GM12873 (cell line): Measurements from ENCODE around the gene OPHN1.

ENCODE experiments used
- TF ChIP-seq, protein P1 (sequence below): IDR thresholded peaks from 2 replicates; pipeline ENCODE4 v1.5.1; 2012; ENCODE audit warnings: low read depth, mild to moderate bottlenecking, moderate library complexity, low read length, control low read depth; ENCODE audit not compliant: insufficient read depth; ENCODE audit errors: missing control alignments

Gene OPHN1

DNA sequence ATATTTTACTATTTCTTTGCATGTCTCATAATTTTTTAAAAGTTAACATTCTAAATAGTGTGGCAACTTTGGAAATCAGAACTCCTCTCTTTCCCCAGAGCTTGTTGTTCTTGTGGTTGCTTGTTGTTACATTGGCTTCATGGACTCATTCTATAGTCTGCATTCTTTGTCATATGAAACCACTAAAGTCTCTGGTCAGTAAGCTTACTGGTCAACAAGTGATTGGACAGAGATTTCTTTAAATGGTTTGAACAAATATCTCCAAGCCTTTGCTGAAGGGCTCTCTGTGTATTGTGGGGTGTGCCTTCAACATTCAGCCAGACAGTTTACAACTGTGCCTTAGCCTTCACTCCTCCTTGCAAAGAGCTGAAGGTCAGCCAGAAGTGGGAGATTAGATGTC lies 147.2 kb downstream of the OPHN1 start:
- TF ChIP-seq, protein P1, sequence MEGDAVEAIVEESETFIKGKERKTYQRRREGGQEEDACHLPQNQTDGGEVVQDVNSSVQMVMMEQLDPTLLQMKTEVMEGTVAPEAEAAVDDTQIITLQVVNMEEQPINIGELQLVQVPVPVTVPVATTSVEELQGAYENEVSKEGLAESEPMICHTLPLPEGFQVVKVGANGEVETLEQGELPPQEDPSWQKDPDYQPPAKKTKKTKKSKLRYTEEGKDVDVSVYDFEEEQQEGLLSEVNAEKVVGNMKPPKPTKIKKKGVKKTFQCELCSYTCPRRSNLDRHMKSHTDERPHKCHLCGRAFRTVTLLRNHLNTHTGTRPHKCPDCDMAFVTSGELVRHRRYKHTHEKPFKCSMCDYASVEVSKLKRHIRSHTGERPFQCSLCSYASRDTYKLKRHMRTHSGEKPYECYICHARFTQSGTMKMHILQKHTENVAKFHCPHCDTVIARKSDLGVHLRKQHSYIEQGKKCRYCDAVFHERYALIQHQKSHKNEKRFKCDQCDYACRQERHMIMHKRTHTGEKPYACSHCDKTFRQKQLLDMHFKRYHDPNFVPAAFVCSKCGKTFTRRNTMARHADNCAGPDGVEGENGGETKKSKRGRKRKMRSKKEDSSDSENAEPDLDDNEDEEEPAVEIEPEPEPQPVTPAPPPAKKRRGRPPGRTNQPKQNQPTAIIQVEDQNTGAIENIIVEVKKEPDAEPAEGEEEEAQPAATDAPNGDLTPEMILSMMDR = no peak

DNA sequence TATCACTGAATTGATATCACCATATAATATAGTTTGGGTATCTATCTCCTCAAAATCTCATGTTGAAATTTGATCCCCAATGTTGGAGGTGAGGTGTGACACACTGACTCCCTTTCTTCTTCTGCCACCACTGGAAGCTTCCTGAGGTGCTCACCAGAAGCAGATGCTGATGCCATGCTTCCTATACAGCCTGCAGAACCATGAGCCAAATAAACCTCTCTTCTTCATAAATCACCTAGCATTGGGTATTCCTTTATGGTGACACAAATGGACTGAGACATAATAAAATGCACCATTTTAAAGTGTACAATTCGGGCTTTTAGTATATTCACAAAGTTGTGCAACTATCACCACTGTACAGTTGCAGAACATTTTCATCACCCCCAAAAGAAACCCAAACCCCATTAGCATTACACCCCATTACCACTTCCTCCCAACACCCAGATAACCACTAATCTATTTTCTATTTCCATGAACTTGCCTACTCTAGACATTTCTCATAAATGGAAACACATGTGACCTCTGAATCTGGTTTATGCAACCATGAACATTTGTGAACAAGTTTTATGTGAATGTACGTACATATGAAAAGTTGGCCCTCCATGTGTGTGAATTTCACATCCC lies 148.9 kb downstream of the OPHN1 start:
- TF ChIP-seq, protein P1 = no peak

DNA sequence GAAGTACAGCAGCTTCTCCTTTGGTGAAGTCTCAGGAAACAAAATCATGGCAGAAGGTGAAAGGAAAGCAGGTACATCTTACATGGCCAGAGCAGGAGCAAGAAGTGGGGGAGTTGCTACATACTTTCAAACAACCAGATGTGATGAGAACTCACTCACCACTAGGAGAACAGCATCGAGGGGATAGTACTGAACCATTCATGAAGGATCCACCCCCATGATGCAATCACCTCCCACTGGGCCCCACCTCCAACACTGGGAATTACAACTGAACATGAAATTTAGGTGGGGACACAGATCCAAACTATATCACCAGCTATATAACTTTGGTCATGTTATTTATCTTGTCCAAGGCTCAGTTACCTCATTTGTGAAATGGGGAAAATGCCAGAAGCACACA lies 159.4 kb downstream of the OPHN1 start:
- TF ChIP-seq, protein P1 = no peak

DNA sequence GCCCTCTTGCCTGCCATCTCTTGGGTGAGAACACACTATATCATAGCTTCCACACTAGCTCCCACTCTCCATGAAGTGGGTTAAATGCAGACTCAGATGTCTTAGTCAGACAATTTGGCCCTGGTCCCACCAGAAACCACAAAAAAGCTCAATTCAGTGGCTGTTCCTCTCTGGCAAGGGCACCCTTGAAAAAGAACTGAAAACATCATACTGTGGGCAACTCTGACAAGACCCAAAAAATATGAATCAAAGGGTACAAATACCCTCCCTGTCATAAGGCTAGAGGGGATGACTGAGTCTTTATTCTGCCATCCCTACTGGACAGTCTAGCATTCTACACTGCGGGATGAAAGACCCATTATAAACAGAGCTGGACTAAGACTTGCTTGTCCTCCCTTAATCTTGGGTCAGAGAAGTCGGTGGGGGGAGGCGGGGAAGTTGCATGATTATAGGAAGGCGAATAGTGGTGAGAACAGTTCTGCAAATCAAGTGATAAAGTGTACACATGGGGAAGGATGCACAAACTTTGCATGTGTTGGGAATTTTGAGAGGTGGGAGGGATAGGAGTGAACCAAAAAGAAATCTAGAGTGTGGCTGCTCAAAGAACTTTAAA lies 172.1 kb downstream of the OPHN1 start:
- TF ChIP-seq, protein P1 = no peak

DNA sequence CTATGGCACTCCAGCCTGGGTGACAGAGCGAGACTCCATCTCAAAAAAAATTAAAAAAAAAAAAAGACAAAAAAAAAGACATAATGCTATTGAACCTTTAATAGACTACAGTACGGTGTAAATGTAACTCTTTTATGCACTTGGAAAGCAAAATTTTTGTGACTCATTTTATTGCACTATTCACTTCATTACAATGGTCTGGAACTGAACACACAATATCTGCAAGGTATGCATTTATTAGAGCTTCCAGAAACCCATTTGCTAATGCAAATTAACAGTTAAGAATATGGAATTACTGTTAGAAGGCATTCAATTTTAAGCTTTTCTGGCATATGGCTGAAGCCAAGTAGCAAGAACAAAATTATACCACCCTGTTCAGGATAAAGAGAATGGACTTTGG lies 176.3 kb downstream of the OPHN1 start:
- TF ChIP-seq, protein P1 = no peak

DNA sequence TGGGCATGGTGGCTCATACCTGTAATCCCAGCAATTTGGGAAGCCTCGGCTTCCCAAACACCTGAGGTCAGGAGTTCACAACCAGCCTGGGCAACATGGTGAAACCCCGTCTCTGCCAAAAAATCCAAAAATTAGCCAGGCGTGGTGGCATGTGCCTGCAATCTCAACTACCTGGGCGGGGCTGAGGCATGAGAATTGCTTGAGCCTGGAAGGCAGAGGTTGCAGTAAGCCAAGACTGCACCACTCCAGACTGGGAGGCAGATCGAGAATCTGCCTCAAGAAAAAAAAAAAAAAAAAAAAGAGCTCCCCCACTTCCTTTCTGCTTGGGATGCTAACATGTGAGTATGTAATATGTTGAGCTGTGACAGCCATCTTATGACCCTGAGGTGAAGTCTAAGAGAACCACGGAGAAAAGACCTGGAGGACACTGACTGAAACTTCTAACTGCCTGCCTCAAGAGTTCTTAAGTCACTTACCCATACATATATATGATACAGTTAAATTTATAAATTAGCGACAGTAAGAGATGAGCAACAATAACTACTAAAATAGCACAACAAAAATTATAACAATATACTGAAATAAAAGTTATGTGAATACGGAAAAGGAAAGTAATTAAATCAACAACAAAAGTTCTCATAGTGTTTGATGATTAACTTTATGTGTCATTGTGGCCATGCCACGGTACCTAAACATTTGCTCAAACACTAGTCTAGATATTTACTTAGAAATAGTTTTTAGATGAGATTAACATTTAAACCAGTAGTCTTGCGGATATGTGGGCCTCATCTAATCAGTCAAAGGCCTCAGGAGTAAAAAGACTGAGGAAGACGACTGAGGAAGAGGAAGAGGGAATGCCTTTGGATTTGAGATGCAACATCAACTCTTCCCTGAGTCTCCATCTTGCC lies 178.3 kb downstream of the OPHN1 start:
- TF ChIP-seq, protein P1 = no peak

DNA sequence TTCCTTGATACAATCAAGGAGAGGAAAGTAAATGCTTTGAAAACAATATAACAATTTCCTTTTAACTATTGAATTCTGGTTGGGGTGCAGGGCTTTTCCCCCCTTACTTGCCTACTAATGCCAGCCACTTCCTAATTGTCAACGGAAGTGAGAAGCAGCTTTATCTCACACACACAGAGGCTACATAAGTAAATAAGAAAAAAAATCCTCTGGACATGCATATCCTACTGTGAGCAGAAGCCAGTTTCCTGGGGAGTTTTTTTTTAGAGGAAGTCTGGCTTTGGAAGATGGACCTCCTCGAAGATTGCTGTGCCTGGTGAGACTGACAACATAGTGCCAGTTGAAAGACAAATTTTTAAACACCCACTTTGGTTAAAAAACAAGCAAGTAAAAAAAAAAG lies 180.6 kb downstream of the OPHN1 start:
- TF ChIP-seq, protein P1 = no peak
